Stimulated activated CD8-positive, alpha-beta memory T cell treated with anti-CD3 and anti-CD28 coated beads, Interleukin-12 subunit alpha, Interleukin-12 subunit beta, amount 100 ng/mL, for 1 hour (primary cell): ENCODE measurements around the gene ORAI1.
"Not testable (repeated sequence)": the region's sequence is repeated elsewhere in the genome, so short reads cannot be mapped to it uniquely, and the experiment has no call there.

Source experiments
- DNase-seq: peaks from one replicate; pipeline ENCODE4 v3.0.0-alpha.2; 2020; ENCODE audit warnings: low read depth

The ORAI1 gene

GRCh38 chr12:121649322-121649721 is 23.0 kb downstream of the ORAI1 start:
- no peak for DNase-seq

- no peak for DNase-seq
Measured at GRCh38 chr12:121649819-121650353, 23.6 kb downstream of the ORAI1 start.

GRCh38 chr12:121651320-121651719 is 25.0 kb downstream of the ORAI1 start:
- DNase-seq: no peak

GRCh38 chr12:121652767-121653497 is 26.6 kb downstream of the ORAI1 start:
- no peak for DNase-seq

- DNase-seq: no peak
Measured at GRCh38 chr12:121653999-121654398, 27.7 kb downstream of the ORAI1 start.

GRCh38 chr12:121656122-121656521 is 29.8 kb downstream of the ORAI1 start:
- DNase-seq: no peak

GRCh38 chr12:121657305-121658008 is 31.1 kb downstream of the ORAI1 start:
- no peak for DNase-seq

- not testable (repeated sequence) for DNase-seq
Measured at GRCh38 chr12:121661353-121662105, 35.2 kb downstream of the ORAI1 start.

GRCh38 chr12:121663610-121663929 is 37.2 kb downstream of the ORAI1 start:
- DNase-seq: no peak

GRCh38 chr12:121666829-121667228 is 40.5 kb downstream of the ORAI1 start:
- DNase-seq: not testable (repeated sequence)

GRCh38 chr12:121668750-121669520 is 42.6 kb downstream of the ORAI1 start:
- peak; percentile 46 for DNase-seq

GRCh38 chr12:121669521-121669900 is 43.2 kb downstream of the ORAI1 start, which contains the start of gene MORN3:
Gene MORN3 (minus strand): TSS chr12:121669654. CDS start chr12:121669483, 171 bp downstream.
- DNase-seq: no peak

- DNase-seq: no peak
Measured at GRCh38 chr12:121673013-121673511, 46.7 kb downstream of the ORAI1 start.

- no peak for DNase-seq
Measured at GRCh38 chr12:121676190-121676589, 49.9 kb downstream of the ORAI1 start.

- no peak for DNase-seq
Measured at GRCh38 chr12:121678305-121678704, 52.0 kb downstream of the ORAI1 start.

GRCh38 chr12:121678716-121679300 is 52.5 kb downstream of the ORAI1 start:
- DNase-seq: no peak

- DNase-seq: not testable (repeated sequence)
Measured at GRCh38 chr12:121679661-121680197, 53.4 kb downstream of the ORAI1 start.

- no peak for DNase-seq
Measured at GRCh38 chr12:121688966-121689365, 62.6 kb downstream of the ORAI1 start.

- DNase-seq: no peak
Measured at GRCh38 chr12:121689430-121689829, 63.1 kb downstream of the ORAI1 start.
